ENCODE results near the gene EIF2S3B. TPM values are rescaled to one million over a fixed set of nuclear protein-coding genes. Genes with fewer than 3 reads are reported as not detected.

EIF2S3B gene
- total and polyA plus RNA-seq, 5 donors from 2014 or later = 0.15 to 0.76 (median 0.62) TPM

DNA sequence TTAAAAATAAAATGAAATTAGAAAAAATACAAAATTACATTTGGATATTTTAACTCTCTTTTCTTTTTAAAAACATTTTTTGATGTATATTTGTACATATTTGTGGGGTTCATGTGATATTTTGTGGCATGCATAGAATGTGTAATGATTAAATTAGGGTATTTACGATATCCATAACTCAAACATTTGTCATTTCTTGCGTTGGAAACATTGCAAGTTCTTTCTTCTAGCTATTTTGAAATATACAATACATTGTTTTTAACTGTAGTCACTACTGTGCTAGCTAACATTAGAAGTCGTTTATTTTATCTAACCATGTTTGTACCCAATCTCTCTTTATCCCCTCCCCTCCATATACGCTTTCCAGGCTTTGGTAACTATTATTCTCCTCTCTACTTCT lies 13.9 kb upstream of the EIF2S3B start:
- Histone ChIP-seq H3K9me3 (ENCODE audit: control insufficient read depth in 2 of 2, low read length in 2 of 2) (no peaks in the 10 kb centered on the region), H3K27ac (ENCODE audit: insufficient read depth, low read length, poor library complexity, severe bottlenecking) (no peak overlapping the region), H3K27me3 (ENCODE audit: control insufficient read depth, insufficient read depth, low read length) (no peaks in the 10 kb centered on the region), H3K4me1 (ENCODE audit: control insufficient read depth, insufficient read depth, low read length, poor library complexity, severe bottlenecking) (no peaks in the 10 kb centered on the region), H3K36me3 (ENCODE audit: control insufficient read depth, insufficient read depth, low read length) (no peaks in the 10 kb centered on the region), H3K4me3 (ENCODE audit: low read depth, low read length) (no peak overlapping the region)
- Mint-ChIP-seq H3K27ac (no peak overlapping the region), H3K9me3 (peaks cover 0 to 7% (median 2%) of the 10 kb centered on the region in 7 donors), H3K4me1 (no peaks in the 10 kb centered on the region), H3K36me3 (no peaks in the 10 kb centered on the region), H3K4me3 (no peak overlapping the region), H3K27me3 (no peaks in the 10 kb centered on the region)
- ATAC-seq (ENCODE audit: low read depth in 2 of 2) (no peak), DNase-seq (no peak)

DNA sequence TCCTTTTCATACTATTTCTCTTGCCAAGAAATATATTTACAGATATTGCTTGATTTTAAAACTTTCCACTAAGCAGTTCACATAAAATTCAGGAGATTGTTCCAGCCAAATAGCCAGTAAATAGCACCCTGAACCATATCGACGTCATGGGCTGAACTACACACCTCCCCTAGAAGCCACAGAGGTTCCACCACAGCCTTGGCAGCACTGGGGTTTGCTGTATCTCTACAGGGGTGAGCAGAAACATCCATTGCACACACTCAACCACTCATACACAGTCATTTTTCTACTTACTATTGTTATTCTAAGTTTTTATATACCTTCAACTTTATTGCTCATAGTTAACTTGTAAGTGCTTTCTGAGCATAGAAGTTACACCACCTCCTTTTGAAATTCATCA lies 8.1 kb upstream of the EIF2S3B start:
- Mint-ChIP-seq H3K27me3 (peaks cover 23% of the 10 kb centered on the region), H3K9me3 (peaks cover 0 to 6% (median 0%) of the 10 kb centered on the region in 7 donors), H3K4me3 (no peak overlapping the region), H3K27ac (no peak overlapping the region), H3K4me1 (no peaks in the 10 kb centered on the region), H3K36me3 (no peaks in the 10 kb centered on the region)
- H3K4me3 ChIP-seq (ENCODE audit: low read depth, low read length) = no peak overlapping the region
- DNase-seq = no peak
- H3K9me3 ChIP-seq (ENCODE audit: control insufficient read depth in 2 of 2, low read length in 2 of 2) = no peaks in the 10 kb centered on the region
- no peaks in the 10 kb centered on the region for H3K36me3 ChIP-seq (ENCODE audit: control insufficient read depth, insufficient read depth, low read length)
- ATAC-seq (ENCODE audit: low read depth in 2 of 2) = no peak
- no peak overlapping the region for H3K27ac ChIP-seq (ENCODE audit: insufficient read depth, low read length, poor library complexity, severe bottlenecking)
- no peaks in the 10 kb centered on the region for H3K4me1 ChIP-seq (ENCODE audit: control insufficient read depth, insufficient read depth, low read length, poor library complexity, severe bottlenecking)
- H3K27me3 ChIP-seq (ENCODE audit: control insufficient read depth, insufficient read depth, low read length) = peaks cover 2% of the 10 kb centered on the region

DNA sequence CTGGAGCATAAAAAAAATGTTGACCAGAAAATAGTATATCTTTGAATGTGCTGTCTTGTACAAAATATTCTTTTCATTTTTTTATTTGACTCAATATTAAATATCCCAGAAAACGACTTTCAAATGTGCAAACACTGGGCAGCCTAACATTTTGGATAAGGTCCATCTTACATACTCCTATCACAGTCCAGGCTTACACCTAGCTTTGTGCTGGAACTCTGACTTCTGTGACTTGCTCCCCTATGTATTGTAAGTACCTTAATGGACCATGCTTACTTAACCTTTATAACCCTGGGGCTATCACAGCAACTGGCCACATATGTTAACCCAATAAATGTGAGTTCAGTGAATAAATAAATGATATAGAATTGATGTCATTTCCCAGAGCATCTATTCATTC lies 7.6 kb upstream of the EIF2S3B start:
- H3K36me3 ChIP-seq (ENCODE audit: control insufficient read depth, insufficient read depth, low read length) = no peaks in the 10 kb centered on the region
- Mint-ChIP-seq H3K4me3 (no peak overlapping the region), H3K9me3 (peaks cover 0 to 6% (median 0%) of the 10 kb centered on the region in 7 donors), H3K27ac (no peak overlapping the region), H3K27me3 (peaks cover 23% of the 10 kb centered on the region), H3K36me3 (no peaks in the 10 kb centered on the region), H3K4me1 (no peaks in the 10 kb centered on the region)
- H3K27me3 ChIP-seq (ENCODE audit: control insufficient read depth, insufficient read depth, low read length) = peaks cover 2% of the 10 kb centered on the region
- H3K4me3 ChIP-seq (ENCODE audit: low read depth, low read length) = no peak overlapping the region
- ATAC-seq (ENCODE audit: low read depth in 2 of 2) (no peak), DNase-seq (no peak)
- H3K27ac ChIP-seq (ENCODE audit: insufficient read depth, low read length, poor library complexity, severe bottlenecking) = no peak overlapping the region
- H3K9me3 ChIP-seq (ENCODE audit: control insufficient read depth in 2 of 2, low read length in 2 of 2) = no peaks in the 10 kb centered on the region
- H3K4me1 ChIP-seq (ENCODE audit: control insufficient read depth, insufficient read depth, low read length, poor library complexity, severe bottlenecking) = no peaks in the 10 kb centered on the region

DNA sequence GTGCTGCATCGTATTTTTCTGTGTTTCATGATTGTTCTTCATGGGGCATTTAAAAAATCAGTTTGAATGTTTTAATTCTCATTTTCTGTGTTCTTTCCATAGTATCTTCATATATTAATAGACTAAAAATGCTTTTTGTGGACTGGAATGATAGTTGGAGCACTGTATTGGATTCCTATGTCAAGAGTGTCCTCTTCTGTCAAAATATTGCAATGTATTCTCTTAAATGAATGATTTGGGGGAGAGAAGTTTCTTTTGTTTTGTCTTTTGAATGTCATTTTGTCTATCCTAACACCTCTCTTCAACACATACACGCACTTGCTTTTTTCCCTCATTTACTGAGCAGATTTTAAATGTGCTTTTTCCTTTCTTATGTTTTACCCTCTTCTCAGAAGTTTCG lies 4.7 kb upstream of the EIF2S3B start:
- Histone ChIP-seq H3K9me3 (ENCODE audit: control insufficient read depth in 2 of 2, low read length in 2 of 2) (no peaks in the 10 kb centered on the region), H3K4me1 (ENCODE audit: control insufficient read depth, insufficient read depth, low read length, poor library complexity, severe bottlenecking) (no peaks in the 10 kb centered on the region), H3K4me3 (ENCODE audit: low read depth, low read length) (no peak overlapping the region), H3K27ac (ENCODE audit: insufficient read depth, low read length, poor library complexity, severe bottlenecking) (no peak overlapping the region), H3K36me3 (ENCODE audit: control insufficient read depth, insufficient read depth, low read length) (no peaks in the 10 kb centered on the region), H3K27me3 (ENCODE audit: control insufficient read depth, insufficient read depth, low read length) (peaks cover 6% of the 10 kb centered on the region)
- no peak for ATAC-seq (ENCODE audit: low read depth in 2 of 2)
- H3K9me3 Mint-ChIP-seq = peaks cover 0 to 2% (median 0%) of the 10 kb centered on the region in 7 donors
- no peak overlapping the region for H3K27ac Mint-ChIP-seq
- no peak overlapping the region for H3K4me3 Mint-ChIP-seq
- no peak for DNase-seq
- H3K36me3 Mint-ChIP-seq = no peaks in the 10 kb centered on the region
- peaks cover 23% of the 10 kb centered on the region for H3K27me3 Mint-ChIP-seq
- no peaks in the 10 kb centered on the region for H3K4me1 Mint-ChIP-seq

DNA sequence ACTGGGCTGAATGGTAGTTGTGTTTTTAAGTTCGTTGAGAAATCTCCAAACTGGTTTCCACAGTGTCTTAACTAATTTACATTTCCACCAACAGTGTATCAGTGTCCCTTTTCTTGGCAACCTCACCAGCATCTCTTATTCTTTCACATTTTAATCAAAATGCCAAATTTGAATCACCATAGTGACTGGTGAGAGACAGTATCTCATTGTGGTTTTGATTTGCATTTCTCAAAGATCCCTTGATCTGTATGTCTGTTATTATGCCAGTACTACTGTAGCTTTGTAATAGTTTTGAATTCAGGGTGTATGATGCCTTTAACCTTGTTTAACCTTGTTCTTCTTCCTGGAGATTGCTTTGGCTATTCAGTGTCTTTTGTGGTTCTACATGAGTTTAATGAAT lies 2.2 kb upstream of the EIF2S3B start:
- no peak for ATAC-seq (ENCODE audit: low read depth in 2 of 2)
- H3K27me3 ChIP-seq (ENCODE audit: control insufficient read depth, insufficient read depth, low read length) = peaks cover 4% of the 10 kb centered on the region
- H3K27ac Mint-ChIP-seq = no peak overlapping the region
- H3K36me3 ChIP-seq (ENCODE audit: control insufficient read depth, insufficient read depth, low read length) = no peaks in the 10 kb centered on the region
- H3K27ac ChIP-seq (ENCODE audit: insufficient read depth, low read length, poor library complexity, severe bottlenecking) = no peak overlapping the region
- peaks cover 23% of the 10 kb centered on the region for H3K27me3 Mint-ChIP-seq
- no peaks in the 10 kb centered on the region for H3K36me3 Mint-ChIP-seq
- no peaks in the 10 kb centered on the region for H3K9me3 ChIP-seq (ENCODE audit: control insufficient read depth in 2 of 2, low read length in 2 of 2)
- no peaks in the 10 kb centered on the region for H3K4me1 ChIP-seq (ENCODE audit: control insufficient read depth, insufficient read depth, low read length, poor library complexity, severe bottlenecking)
- H3K4me3 Mint-ChIP-seq = no peak overlapping the region
- peaks cover 0 to 4% (median 0%) of the 10 kb centered on the region in 7 donors for H3K9me3 Mint-ChIP-seq
- no peak overlapping the region for H3K4me3 ChIP-seq (ENCODE audit: low read depth, low read length)
- no peak for DNase-seq
- no peaks in the 10 kb centered on the region for H3K4me1 Mint-ChIP-seq

DNA sequence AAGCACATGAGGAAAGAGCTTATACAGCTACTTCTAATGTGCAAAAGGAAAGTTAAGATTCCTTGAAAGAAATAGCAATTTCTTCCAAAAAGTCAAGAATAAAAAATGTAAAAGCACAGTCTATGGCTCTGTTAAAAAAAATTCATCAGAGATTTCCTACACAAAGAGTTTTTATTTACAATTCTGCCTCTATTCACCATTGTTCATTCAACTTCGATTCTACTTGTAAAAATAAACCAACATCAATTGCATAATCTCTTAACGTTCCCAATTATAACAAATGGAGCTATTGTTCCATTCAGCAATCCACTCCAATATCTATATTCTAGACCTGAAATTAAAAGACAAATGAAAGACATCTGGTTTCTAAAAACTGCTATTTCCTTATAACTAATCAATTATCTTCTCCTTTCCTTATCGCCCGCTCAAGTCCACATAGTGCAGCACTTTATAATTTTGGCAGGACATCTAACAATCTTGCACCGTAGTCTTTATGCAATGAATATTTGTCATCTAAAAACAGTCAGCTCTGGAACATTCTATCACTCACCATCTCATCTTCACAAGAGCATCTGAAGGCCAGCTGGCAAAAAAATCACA lies 6.2 kb downstream of the EIF2S3B start:
- Mint-ChIP-seq H3K4me1 (peaks cover 0 to 5% (median 0%) of the 10 kb centered on the region in 4 donors), H3K9me3 (peaks cover 0 to 4% (median 0%) of the 10 kb centered on the region in 7 donors), H3K36me3 (no peaks in the 10 kb centered on the region), H3K27ac (no peak overlapping the region), H3K4me3 (no peak overlapping the region), H3K27me3 (peaks cover 4% of the 10 kb centered on the region)
- Histone ChIP-seq H3K27me3 (ENCODE audit: control insufficient read depth, insufficient read depth, low read length) (peaks cover 2% of the 10 kb centered on the region), H3K27ac (ENCODE audit: insufficient read depth, low read length, poor library complexity, severe bottlenecking) (no peak overlapping the region), H3K36me3 (ENCODE audit: control insufficient read depth, insufficient read depth, low read length) (no peaks in the 10 kb centered on the region), H3K4me1 (ENCODE audit: control insufficient read depth, insufficient read depth, low read length, poor library complexity, severe bottlenecking) (no peaks in the 10 kb centered on the region), H3K9me3 (ENCODE audit: control insufficient read depth in 2 of 2, low read length in 2 of 2) (no peaks in the 10 kb centered on the region), H3K4me3 (ENCODE audit: low read depth, low read length) (no peak overlapping the region)
- no peak for ATAC-seq (ENCODE audit: low read depth in 2 of 2)
- no peak for DNase-seq

DNA sequence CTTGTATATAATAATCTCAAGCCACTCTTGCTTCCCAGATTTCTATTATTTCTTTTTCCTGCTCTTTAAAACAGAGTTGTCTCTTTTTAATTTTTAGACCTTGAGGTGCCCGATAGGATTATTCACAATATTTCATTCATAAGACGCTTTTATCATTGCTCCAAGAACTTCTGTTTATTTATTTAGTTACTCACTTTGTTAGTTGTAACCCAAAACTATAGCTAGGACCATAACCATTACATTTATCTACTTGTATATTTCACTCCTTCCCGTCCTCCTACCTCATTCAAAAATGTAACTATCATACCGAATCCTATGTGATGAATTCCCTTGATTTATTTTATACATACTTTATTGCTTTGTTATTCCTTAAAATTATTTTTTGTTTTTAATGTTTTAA lies 7.1 kb downstream of the EIF2S3B start:
- Histone ChIP-seq H3K36me3 (ENCODE audit: control insufficient read depth, insufficient read depth, low read length) (no peaks in the 10 kb centered on the region), H3K4me1 (ENCODE audit: control insufficient read depth, insufficient read depth, low read length, poor library complexity, severe bottlenecking) (no peaks in the 10 kb centered on the region), H3K27me3 (ENCODE audit: control insufficient read depth, insufficient read depth, low read length) (peaks cover 2% of the 10 kb centered on the region), H3K4me3 (ENCODE audit: low read depth, low read length) (no peak overlapping the region), H3K9me3 (ENCODE audit: control insufficient read depth in 2 of 2, low read length in 2 of 2) (no peaks in the 10 kb centered on the region), H3K27ac (ENCODE audit: insufficient read depth, low read length, poor library complexity, severe bottlenecking) (no peak overlapping the region)
- H3K4me1 Mint-ChIP-seq = peaks cover 0 to 5% (median 0%) of the 10 kb centered on the region in 4 donors
- ATAC-seq (ENCODE audit: low read depth in 2 of 2) (no peak), DNase-seq (no peak)
- peaks cover 0 to 2% (median 0%) of the 10 kb centered on the region in 7 donors for H3K9me3 Mint-ChIP-seq
- H3K36me3 Mint-ChIP-seq = no peaks in the 10 kb centered on the region
- H3K27me3 Mint-ChIP-seq = peaks cover 4% of the 10 kb centered on the region
- no peak overlapping the region for H3K27ac Mint-ChIP-seq
- no peak overlapping the region for H3K4me3 Mint-ChIP-seq

DNA sequence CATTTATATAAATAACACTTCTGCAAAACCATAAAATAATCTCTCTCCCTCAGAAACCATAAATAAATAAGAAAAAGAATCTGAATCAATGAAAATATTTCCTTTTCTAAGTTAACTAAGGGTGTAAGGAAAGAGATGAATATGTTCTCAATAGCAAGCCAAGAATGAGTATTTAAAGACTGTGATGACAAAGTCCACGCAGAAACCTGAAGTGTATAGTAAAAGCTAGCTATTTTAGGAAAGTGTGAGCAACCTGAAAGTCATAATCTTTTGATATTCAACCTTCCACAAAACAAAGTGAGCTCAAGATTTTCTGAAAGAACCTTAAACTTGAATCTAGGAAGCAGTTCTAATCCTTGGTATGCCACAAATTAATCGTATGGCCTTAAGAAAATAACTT lies 15.9 kb downstream of the EIF2S3B start:
- no peaks in the 10 kb centered on the region for H3K27me3 ChIP-seq (ENCODE audit: control insufficient read depth, insufficient read depth, low read length)
- no peak overlapping the region for H3K4me3 Mint-ChIP-seq
- H3K27ac ChIP-seq (ENCODE audit: insufficient read depth, low read length, poor library complexity, severe bottlenecking) = no peak overlapping the region
- no peak for ATAC-seq (ENCODE audit: low read depth in 2 of 2)
- H3K27ac Mint-ChIP-seq = no peak overlapping the region
- no peaks in the 10 kb centered on the region for H3K36me3 ChIP-seq (ENCODE audit: control insufficient read depth, insufficient read depth, low read length)
- DNase-seq = no peak
- H3K9me3 Mint-ChIP-seq = peaks cover 0 to 2% (median 0%) of the 10 kb centered on the region in 7 donors
- no peaks in the 10 kb centered on the region for H3K9me3 ChIP-seq (ENCODE audit: control insufficient read depth in 2 of 2, low read length in 2 of 2)
- H3K4me1 ChIP-seq (ENCODE audit: control insufficient read depth, insufficient read depth, low read length, poor library complexity, severe bottlenecking) = no peaks in the 10 kb centered on the region
- H3K4me1 Mint-ChIP-seq = peaks cover 0 to 1% (median 0%) of the 10 kb centered on the region in 4 donors
- no peak overlapping the region for H3K4me3 ChIP-seq (ENCODE audit: low read depth, low read length)
- no peaks in the 10 kb centered on the region for H3K36me3 Mint-ChIP-seq
- H3K27me3 Mint-ChIP-seq = no peaks in the 10 kb centered on the region

All from CD4-positive, CD25-positive, alpha-beta regulatory T cell (primary cell).